Keratinocyte (primary cell): ENCODE results near the gene CIB4. TPM values are rescaled to one million over a fixed set of nuclear protein-coding genes. Genes with fewer than 3 reads are reported as not detected.

Experiments
- DNase-seq: peaks from one replicate; pipeline ENCODE4 v3.0.0-alpha.2; 2011; ENCODE audit warnings: low read depth, missing footprints, low spot score
- FAIRE-seq: peaks from 2 replicates; lab custom pipeline; 2011; peaks lifted over from hg19 to GRCh38; lab: Jason Lieb, UNC
- H2AFZ ChIP-seq: 2 replicates; pipeline ENCODE4 v1.6.0; 2012; ENCODE audit warnings: low read length, control low read depth, inconsistent platforms; ENCODE audit not compliant: control insufficient read depth
- H3K27ac ChIP-seq: 2 replicates; pipeline ENCODE4 v1.5.1; 2011; ENCODE audit warnings: low read length; ENCODE audit not compliant: control insufficient read depth, insufficient read depth
- H3K27me3 ChIP-seq: 3 replicates; pipeline ENCODE4 v1.6.0; 2011; ENCODE audit warnings: low read length; ENCODE audit not compliant: control insufficient read depth, insufficient read depth; ENCODE audit errors: extremely low read depth
- H3K36me3 ChIP-seq, 2 experiments: 2 replicates in 1 of 2; 3 replicates in 1 of 2; pipeline ENCODE4 v1.5.1; 2011; ENCODE audit warnings: low read length in 2 of 2, mild to moderate bottlenecking in 1 of 2; ENCODE audit not compliant: control insufficient read depth in 2 of 2, insufficient read depth in 2 of 2; ENCODE audit errors: extremely low read depth in 1 of 2
- H3K4me1 ChIP-seq: 3 replicates; pipeline ENCODE4 v1.5.1; 2011; ENCODE audit warnings: low read length; ENCODE audit not compliant: control insufficient read depth, insufficient read depth; ENCODE audit errors: extremely low read depth
- H3K4me2 ChIP-seq: 3 replicates; pipeline ENCODE4 v1.6.0; 2011; ENCODE audit warnings: low read depth, low read length; ENCODE audit not compliant: control insufficient read depth, insufficient read depth; ENCODE audit errors: extremely low read depth
- H3K4me3 ChIP-seq, 3 experiments: fragments of 200-600 bp in 1 of 3; sonication (generic) in 1 of 3; 2 replicates in 2 of 3; 3 replicates in 1 of 3; pipeline ENCODE4 v1.5.1; 2011 to 2016; ENCODE audit warnings: low read length in 3 of 3, mild to moderate bottlenecking in 3 of 3, control low read depth in 2 of 3, inconsistent platforms in 1 of 3, low read depth in 1 of 3, mixed read lengths in 1 of 3, mixed run types in 1 of 3, moderate library complexity in 1 of 3; ENCODE audit not compliant: control insufficient read depth in 2 of 3, insufficient read depth in 2 of 3; ENCODE audit errors: extremely low read depth in 1 of 3
- H3K79me2 ChIP-seq: 2 replicates; pipeline ENCODE4 v1.6.0; 2012; ENCODE audit warnings: low read length; ENCODE audit not compliant: control insufficient read depth, insufficient read depth
- H3K9ac ChIP-seq: 3 replicates; pipeline ENCODE4 v1.6.0; 2011; ENCODE audit warnings: low read length; ENCODE audit not compliant: control insufficient read depth, insufficient read depth; ENCODE audit errors: extremely low read depth
- H3K9me1 ChIP-seq: 3 replicates; pipeline ENCODE4 v1.6.0; 2011; ENCODE audit warnings: low read length; ENCODE audit not compliant: control insufficient read depth, insufficient read depth; ENCODE audit errors: extremely low read depth
- H3K9me3 ChIP-seq: 2 replicates; pipeline ENCODE4 v1.5.1; 2012; ENCODE audit warnings: low read depth, low read length; ENCODE audit not compliant: control insufficient read depth
- H4K20me1 ChIP-seq: 3 replicates; pipeline ENCODE4 v1.6.0; 2011; ENCODE audit warnings: low read length; ENCODE audit not compliant: control insufficient read depth, insufficient read depth; ENCODE audit errors: extremely low read depth
- CTCF ChIP-seq, 3 experiments: IDR thresholded peaks in 1 of 3; conservative IDR thresholded peaks in 1 of 3; optimal IDR thresholded peaks in 1 of 3; 2 replicates in 2 of 3; 3 replicates in 1 of 3; pipeline versions ENCODE3 to v1.5.1; 2011; ENCODE audit warnings: low read length in 3 of 3, mild to moderate bottlenecking in 3 of 3, moderate library complexity in 2 of 3, control low read depth in 1 of 3, inconsistent platforms in 1 of 3; ENCODE audit not compliant: insufficient read depth in 2 of 3; ENCODE audit errors: extremely low read depth in 1 of 3
- EZH2 ChIP-seq: IDR thresholded peaks from one replicate; pipeline ENCODE4 v1.6.1; 2012; ENCODE audit warnings: inconsistent platforms, mild to moderate bottlenecking, low read length, moderate library complexity
- dilution Hi-C: fragments of 300-500 bp; cut with MboI; formaldehyde crosslinking; loops from one replicate; pipeline ENCODE4 v1.7.0; 2020; ENCODE audit warnings: low sequenced_read_pairs; ENCODE audit not compliant: extremely low pct_ligation_motif_present
- polyA plus RNA-seq, 5 experiments: library from polyadenylated mRNA; depleted of rRNA in 3 of 5; stranded (reverse) in 3 of 5; stranded (forward) in 1 of 5; unstranded in 1 of 5; fragments of >200 nt; gene quantifications; 1 replicate in 1 of 5; 2 replicates in 3 of 5; 3 replicates in 1 of 5; pipeline versions ENCODE4 v1.2.1 to v1.2.3, GENCODE V29; 2011 to 2012; ENCODE audit warnings: missing spikeins in 2 of 5, low read depth in 1 of 5, low replicate concordance in 1 of 5

The CIB4 gene
- polyA plus RNA-seq, 1 donor (not counting 4 experiments of a cell fraction or from before 2014, with no cell fraction given), result not detected

- H2AFZ ChIP-seq, result no peak overlapping the region
- dilution Hi-C loops, result no loop called here
- no peak for FAIRE-seq
- no peak for DNase-seq
- H3K4me2 ChIP-seq, result no peak overlapping the region
- no peak overlapping the region for H3K9ac ChIP-seq
- peaks cover 3% of the 10 kb centered on the region for H3K4me1 ChIP-seq
- no peaks in the 10 kb centered on the region for H3K36me3 ChIP-seq
- H3K9me3 ChIP-seq, result no peaks in the 10 kb centered on the region
- H4K20me1 ChIP-seq, result no peaks in the 10 kb centered on the region
- no peaks in the 10 kb centered on the region for H3K9me1 ChIP-seq
- H3K4me3 ChIP-seq, result no peak overlapping the region
- H3K27ac ChIP-seq, result no peak overlapping the region
- TF ChIP-seq CTCF (optimal IDR thresholded peaks at IDR 0.05 in 1 of 3, IDR thresholded peaks at IDR 0.05 in 1 of 3, conservative IDR thresholded peaks at IDR 0.05 in 1 of 3; ENCODE audit: extremely low read depth in 1 of 3, insufficient read depth in 2 of 3, low read length in 3 of 3) (no peak), EZH2 (no peak)
- H3K79me2 ChIP-seq, result no peaks in the 10 kb centered on the region
- H3K27me3 ChIP-seq, result peaks cover 15% of the 10 kb centered on the region
Observed at GRCh38 chr2:26595146-26595545, 46.0 kb downstream of the CIB4 start.

- Histone ChIP-seq H3K36me3 (no peaks in the 10 kb centered on the region), H3K27ac (no peak overlapping the region), H4K20me1 (no peaks in the 10 kb centered on the region), H2AFZ (no peak overlapping the region), H3K9me1 (no peaks in the 10 kb centered on the region), H3K27me3 (peaks cover 25% of the 10 kb centered on the region), H3K4me2 (no peak overlapping the region), H3K9ac (no peak overlapping the region), H3K4me3 (no peak overlapping the region), H3K79me2 (no peaks in the 10 kb centered on the region), H3K9me3 (no peaks in the 10 kb centered on the region), H3K4me1 (peaks cover 3% of the 10 kb centered on the region)
- DNase-seq (no peak), FAIRE-seq (no peak)
- no peak for TF ChIP-seq EZH2
- TF ChIP-seq CTCF (optimal IDR thresholded peaks at IDR 0.05 in 1 of 3, IDR thresholded peaks at IDR 0.05 in 1 of 3, conservative IDR thresholded peaks at IDR 0.05 in 1 of 3; ENCODE audit: extremely low read depth in 1 of 3, insufficient read depth in 2 of 3, low read length in 3 of 3), result no peak
- dilution Hi-C loops, result no loop called here
Observed at GRCh38 chr2:26591619-26592505, 49.3 kb downstream of the CIB4 start.
